ENCODE results near the gene TMEM238.
"Not testable (repeated sequence)": the region's sequence is repeated elsewhere in the genome, so short reads cannot be mapped to it uniquely, and the experiment has no call there.

The TMEM238 gene, protein sequence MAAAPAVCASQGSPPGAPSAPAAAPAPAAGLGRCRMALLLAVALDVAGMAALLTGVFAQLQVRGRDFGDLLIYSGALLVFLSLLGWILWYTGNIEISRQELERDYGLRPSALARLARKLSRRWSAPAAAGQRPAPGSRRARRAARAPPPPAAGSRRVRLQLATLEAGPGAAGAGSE
- long read RNA-seq, donor 1, transcript TMEM238-201 (2 exons, 1,000 nt) = major isoform, 15 of 2,509 reads
- long read RNA-seq, donor 1, partial matches to known transcripts = 1,592 of 2,509 reads
- long read RNA-seq, donor 1, other reads (novel, unspliced or antisense) = 902 of 2,509 reads
- long read RNA-seq, donor 2, transcript TMEM238-201 (2 exons, 1,000 nt) = major isoform, 11 of 1,663 reads
- long read RNA-seq, donor 2, partial matches to known transcripts = 1,179 of 1,663 reads
- long read RNA-seq, donor 2, other reads (novel, unspliced or antisense) = 473 of 1,663 reads
- long read RNA-seq, donor 3, transcript TMEM238-201 (2 exons, 1,000 nt) = major isoform, 7 of 7 reads
- long read RNA-seq, donor 3, partial matches to known transcripts = 0 of 7 reads
- long read RNA-seq, donor 3, other reads (novel, unspliced or antisense) = 0 of 7 reads
- long read RNA-seq, donor 4, transcript TMEM238-201 (2 exons, 1,000 nt) = major isoform, 13 of 13 reads
- long read RNA-seq, donor 4, partial matches to known transcripts = 0 of 13 reads
- long read RNA-seq, donor 4, other reads (novel, unspliced or antisense) = 0 of 13 reads
- long read RNA-seq, donor 5, transcript TMEM238-201 (2 exons, 1,000 nt) = major isoform, 14 of 4,142 reads
- long read RNA-seq, donor 5, partial matches to known transcripts = 2,598 of 4,142 reads
- long read RNA-seq, donor 5, other reads (novel, unspliced or antisense) = 1,530 of 4,142 reads
- long read RNA-seq, donor 6, transcript TMEM238-201 (2 exons, 1,000 nt) = major isoform, 12 of 2,193 reads
- long read RNA-seq, donor 6, partial matches to known transcripts = 1,530 of 2,193 reads
- long read RNA-seq, donor 6, other reads (novel, unspliced or antisense) = 651 of 2,193 reads
- long read RNA-seq, donor 7, transcript TMEM238-201 (2 exons, 1,000 nt) = major isoform, 13 of 4,246 reads
- long read RNA-seq, donor 7, partial matches to known transcripts = 3,630 of 4,246 reads
- long read RNA-seq, donor 7, other reads (novel, unspliced or antisense) = 603 of 4,246 reads
- long read RNA-seq, donor 8, transcript TMEM238-201 (2 exons, 1,000 nt) = major isoform, 11 of 2,500 reads
- long read RNA-seq, donor 8, partial matches to known transcripts = 1,608 of 2,500 reads
- long read RNA-seq, donor 8, other reads (novel, unspliced or antisense) = 881 of 2,500 reads

DNA sequence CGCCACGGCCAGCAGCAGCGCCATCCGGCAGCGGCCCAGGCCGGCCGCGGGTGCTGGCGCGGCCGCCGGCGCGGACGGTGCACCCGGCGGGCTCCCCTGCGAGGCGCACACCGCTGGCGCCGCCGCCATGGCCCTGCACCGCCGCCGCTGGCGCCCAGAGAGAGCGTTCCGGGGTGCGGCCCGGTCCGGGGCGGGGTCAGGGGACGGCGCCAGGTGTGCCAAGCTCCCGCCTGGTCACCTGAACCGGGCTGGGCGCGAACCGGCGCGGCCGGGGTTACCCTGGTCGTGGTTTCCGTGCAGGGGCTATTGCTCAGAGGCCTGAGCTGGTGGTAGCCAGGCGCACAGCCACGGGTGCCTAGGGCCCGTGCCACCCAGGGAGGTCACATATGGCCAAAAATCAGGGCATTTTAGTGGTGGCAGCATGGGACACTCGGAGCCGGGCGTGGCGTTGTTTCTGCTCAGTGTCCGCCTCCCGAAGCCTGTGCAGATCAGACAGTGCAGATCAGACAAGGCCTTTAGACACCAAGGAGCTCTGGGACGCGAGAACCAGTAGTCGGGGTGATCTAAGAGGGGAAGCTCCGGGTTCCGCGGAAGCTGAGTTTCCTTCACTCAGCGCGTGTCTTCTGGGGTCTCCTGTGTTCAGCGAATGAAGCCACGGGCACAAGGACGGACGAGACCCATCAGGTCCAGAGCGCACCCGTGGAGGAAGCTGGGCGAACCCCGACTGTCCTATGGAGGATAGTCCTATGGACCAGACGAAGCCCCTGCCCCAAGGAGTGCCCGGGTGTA lies at the start of gene TMEM238:
TSS of gene TMEM238 (minus strand) at position 162 of the 789 bp plus-strand sequence. CDS start at position 129, 33 bp downstream.
- DNase-seq = peak; percentile 72

DNA sequence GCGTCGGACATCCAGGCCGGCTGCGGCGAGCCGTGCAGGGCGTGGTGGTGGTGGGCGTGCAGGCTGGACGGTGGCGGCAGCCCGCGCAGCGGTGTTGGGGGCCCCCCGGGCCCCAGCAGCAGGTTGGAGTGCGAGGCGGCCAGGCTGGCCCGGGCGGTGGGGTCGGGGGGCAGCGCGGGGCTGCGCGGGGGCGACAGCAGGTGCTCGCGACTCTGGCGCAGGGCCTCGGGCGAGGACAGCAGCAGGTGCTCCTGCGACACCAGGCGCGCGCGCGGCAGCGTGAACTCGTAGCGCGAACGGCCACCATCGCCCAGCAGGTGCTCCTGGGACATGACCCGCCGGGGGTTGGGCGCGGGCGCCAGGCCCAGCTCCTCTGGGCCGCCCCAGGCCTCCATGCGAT lies 49.2 kb upstream of the TMEM238 start:
- no peak for DNase-seq

DNA sequence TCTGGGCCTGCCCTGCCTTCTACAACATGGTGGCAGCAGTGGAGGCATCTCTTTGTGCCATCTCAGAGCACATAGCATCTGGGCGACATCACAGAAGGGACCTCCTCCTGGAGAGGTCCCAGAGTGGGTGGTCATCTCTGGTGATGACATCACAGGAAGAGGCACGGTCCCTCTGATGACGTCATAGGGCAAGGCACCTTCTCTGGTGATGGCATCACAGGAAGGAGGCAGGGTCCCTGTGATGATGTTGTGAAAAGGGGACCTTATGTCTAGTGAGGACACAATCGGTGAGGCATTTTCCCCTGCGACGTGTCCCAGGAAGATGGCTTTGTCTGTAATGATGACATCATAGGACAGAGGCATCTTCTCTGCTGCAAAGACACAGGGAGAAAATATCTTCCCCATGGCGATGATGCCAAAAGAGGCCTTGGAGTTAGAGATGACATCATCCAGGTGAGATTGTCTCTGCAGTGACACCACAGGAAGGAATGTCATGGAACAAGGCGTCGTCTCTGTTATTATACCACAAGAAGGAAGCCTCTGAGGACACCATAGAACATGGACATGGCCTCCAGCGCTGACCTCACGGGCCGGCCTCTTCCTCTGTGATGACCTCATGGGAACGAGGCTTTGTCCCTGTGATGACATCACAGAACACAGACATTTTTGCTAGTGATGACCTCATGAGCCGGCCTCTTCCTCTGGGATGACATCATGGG lies 48.3 kb upstream of the TMEM238 start:
- no peak for DNase-seq

DNA sequence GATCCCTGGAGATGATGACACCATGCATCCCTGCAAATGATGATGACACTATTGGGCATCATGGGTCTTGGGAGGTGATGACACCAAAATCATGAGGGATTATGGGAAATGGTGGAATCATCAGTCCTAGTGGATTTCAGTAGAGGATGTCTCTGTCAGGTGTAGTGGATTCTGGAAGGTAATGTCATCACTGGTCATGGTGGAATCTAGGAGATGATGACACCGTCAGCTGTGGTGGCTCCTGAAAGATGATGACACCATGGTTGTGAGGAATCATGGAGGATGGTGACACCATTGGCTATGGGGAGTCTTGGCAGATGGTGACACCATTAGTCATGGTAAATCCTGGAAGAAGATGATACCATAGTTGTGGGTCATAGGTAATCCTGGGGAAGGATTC lies 47.1 kb upstream of the TMEM238 start:
- DNase-seq = no peak

DNA sequence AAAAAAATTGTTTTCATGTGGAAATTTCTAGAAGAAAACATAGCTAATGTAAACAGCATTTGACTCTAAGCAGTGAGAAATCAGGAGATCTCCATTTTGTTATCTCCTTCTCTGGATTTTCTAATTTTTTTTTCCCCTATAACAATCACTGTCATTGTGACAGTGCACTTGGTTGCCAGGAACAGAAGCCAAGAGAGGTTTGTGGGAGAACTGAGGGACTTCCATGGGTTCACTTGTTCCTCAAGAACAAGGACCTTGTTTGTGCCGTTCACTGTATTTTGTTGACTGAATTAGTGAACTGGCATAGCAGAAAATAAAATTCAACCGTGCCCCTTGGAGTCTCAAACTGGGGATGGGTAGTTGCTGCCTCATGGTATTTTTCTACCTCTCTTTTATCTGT lies 42.0 kb upstream of the TMEM238 start:
- no peak for DNase-seq

DNA sequence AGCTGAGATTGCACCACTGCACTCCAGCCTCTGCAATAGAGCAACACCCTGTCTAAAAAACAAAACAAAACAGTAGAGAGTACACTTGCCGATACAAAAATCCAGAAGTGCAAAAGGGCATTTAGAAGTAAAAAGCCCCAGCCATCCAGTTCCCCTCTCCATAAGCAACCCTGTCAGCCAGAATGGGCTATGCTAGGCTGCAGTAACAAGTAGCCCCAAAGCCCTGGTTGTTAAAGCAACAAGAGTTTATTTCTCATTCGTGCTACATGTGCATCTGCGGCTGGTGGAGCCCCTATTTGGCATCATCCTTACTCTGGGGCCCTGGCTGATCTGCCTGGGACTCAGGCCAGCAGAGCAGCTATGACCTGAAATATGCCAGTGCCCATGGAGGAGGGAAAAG lies 40.4 kb upstream of the TMEM238 start:
- no peak for DNase-seq

DNA sequence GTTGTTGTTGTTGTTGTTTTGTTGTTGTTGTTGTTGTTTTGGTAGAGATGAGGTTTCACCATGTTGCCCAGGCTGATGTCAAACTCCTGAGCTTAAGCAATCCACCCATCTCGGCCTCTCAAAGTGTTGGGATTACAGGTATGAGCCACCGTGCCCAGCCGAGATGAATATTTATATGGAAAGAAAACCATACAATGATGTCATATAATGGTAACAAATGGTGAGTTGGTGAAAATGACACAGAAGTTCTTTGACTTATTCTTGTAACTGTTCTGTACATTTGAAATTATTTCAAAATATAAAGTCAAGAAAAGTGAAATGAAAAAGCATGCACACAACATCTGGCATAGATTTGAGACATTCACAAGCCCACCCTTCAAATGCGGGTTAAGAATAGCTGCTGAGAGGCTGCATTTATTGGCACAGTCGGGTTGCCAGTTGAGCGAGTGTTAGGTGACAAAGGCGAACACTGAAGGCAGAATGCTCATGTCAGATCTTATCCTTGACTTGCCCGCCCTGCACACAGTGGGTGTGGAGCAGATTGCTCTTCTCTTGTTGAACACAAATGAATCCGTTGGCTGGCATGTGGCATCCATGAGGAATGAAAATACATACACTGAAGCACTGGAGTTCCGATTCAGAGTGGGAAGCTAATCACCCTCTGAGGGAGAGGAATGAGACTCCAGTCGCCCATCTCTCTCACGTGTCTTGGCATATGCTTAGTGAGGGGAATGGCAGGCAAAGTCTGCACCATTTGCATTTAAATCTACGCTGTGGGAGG lies 39.3 kb upstream of the TMEM238 start:
- no peak for DNase-seq

DNA sequence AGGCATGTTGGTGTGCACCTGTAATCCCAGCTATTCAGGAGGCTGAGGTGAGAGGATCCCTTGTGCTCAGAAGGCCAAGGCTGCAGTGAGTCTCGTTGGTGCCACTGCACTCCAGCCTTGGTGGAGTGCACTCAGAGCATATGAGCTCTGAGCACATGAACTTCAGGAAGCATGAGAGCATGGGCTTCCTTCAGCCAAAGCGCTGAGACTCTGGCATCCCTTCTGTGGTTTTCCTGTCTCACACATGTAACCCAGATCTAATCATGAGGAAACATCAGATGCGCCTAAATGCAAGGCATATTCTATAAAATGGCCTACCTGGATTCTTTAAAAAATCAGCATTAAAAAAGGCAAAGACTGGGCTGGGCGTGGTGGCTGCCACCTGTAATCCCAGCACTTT lies 37.2 kb upstream of the TMEM238 start:
- DNase-seq = not testable (repeated sequence)

DNA sequence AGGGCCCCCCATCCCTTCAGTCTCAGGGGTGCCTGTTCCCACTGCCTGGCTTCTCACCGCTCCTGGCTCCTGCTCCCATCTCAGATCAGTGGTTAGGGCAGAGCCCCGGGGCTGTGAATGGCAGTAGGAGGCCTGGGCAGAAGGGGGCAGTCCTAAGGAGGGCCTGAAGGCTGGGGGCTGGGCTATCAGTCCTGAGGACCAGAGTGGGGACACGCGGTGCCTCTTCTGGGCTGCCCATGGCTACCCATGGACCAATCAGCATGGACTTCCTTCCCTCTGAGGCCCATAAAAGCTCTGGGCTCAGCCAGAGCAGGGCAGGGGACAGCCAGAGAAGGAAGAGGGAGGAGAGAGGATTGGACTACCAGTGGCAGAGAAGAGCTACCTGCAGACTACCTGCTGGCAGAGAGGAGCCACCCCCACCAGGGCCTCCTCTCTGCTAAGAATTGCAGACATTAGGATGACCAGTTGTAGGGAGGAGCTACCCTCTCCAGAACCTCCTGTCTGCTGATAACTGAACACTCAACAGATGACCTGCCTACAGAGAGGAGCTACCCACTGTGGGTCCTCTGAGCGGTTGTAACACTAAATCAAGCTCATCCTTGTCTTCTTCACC lies 35.6 kb upstream of the TMEM238 start:
- no peak for DNase-seq

DNA sequence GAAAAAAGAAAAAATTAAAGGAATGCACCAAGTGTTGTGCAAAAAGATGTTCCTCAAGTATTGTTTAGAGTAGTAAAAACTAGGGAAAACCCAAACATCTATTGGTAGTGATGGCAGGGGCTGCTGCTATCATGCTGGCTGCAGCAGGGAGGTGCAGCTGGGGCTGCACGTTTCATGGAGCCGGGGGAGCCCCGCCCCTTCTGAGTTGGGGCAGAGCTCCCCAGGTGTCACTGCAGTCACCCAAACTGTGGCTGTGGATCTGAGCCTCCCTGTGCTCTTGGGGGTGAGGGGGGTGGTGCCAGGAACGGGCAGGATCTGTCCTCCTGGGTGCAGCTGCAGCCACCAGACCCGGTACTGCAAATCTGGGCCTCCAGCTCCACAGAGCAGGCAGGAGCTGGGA lies 35.0 kb upstream of the TMEM238 start:
- no peak for DNase-seq

DNA sequence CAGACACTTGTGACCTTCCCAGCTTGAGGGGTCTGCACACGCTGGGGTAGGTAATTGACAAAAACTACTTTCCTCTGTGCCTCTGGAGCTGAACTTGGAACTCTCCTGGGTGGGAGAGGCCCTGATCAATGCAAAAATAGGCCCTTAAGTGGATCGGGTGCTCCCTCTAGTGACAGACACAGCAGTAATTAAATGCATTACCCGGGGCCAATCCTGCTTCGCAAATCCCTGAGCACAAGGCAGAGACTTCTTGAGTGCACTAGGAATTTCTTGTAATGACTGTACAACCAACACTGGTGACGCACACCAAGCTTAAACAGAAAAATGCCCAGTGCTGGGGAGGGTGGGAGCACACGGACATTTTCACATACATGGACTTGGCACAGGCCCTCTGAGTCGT lies 34.1 kb upstream of the TMEM238 start:
- peak; percentile 55 for DNase-seq

DNA sequence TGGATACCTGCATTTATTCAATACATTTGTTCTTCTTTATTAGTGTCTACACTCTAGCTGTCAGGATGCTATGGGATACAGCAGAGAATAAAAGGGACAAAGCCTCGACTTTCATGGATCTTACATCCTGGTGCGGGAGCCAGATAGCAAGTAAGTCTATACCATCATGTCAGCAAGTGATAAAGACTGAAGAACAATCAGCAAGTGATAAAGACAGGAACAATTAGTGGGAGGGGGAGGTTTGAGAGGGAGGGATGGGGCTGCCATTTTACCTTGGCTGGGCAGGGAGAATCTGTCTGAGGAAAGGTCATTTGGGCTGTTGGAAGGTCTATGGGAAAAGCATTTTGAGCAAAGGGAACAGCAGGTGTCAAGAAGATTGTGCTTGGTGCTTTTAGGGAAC lies 26.1 kb upstream of the TMEM238 start:
- DNase-seq = no peak

DNA sequence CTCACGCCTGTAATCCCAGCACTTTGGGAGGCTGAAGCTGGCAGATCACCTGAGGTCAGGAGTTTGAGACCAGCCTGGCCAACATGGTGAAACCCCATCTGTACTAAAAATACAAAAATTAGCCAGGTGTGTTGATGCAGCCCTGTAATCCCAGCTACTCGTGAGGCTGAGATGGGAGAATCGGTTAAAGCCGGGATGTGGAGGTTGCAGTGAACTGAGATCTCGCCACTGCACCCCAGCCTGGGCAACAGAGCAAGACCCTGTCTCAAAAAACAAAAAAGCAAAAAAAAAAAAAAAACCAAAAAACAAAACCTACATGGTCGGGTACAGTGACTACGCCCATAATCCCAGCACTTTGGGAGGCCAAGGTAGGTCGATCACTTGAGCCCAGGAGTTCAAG lies 25.1 kb upstream of the TMEM238 start:
- DNase-seq = not testable (repeated sequence)

DNA sequence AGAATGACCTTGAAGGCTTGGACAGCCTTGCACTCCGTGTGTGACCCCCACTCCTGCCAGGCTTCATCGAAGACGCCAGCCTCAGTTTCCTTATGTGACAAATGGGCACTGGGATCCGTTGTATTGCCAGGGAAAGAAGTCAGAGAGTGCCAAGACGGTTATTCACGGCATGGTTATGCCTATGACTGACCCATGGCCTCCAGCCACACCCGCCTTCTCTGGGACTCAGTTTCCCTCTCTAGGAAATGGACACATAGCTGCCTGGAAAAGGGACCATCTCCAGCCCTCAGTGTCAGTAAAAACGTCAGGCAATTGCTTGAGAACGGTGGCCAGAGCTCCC lies 24.4 kb upstream of the TMEM238 start:
- no peak for DNase-seq

DNA sequence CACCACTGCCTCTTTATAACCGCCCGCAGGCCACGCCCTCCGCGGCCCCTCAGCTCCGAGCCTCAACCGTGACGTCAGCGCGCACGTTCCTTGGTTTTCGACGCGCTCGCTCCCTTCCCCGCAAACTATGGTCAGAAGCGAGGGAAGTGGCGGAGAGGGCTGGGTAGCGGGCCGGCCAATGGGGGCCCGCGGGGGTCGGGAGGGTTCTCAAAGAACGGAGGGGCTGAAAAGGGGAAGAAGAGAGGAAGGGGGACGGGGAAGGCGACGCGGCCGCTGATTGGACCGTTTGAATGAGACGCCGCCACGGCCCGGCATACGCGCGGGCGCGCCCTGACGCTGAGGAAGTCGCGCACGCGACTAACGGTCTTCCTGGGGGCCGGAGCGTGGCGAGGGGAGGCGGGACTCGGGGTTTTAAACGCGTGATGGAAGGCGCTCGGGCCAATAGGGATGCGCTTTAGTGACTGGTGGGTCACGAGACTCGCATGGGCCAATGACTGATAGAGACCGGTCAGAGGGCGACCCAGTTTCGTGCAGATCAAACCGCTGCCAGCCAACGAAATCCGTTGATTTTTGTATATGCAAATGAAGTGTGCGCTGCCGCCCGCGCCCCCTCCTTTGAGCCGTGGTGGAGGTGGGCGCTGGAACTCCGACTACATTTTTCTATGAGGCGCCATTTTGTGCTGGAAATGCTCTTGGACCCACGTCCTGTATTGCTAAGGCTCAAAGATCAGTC lies 23.9 kb upstream of the TMEM238 start:
- DNase-seq = peak; percentile 94

DNA sequence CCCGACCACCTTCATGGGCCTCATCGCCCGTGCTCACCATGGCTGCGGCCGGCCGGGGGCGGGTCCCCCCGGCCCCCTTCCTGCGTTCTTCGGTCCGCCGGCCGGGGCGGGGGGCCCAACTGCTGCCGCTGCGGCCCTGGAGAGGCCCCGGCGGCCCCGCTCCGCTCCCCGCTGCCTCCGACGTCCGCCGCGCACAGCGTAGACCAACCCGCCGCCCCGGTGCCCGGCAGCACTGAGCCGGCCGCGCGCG lies 23.4 kb upstream of the TMEM238 start, which contains the start of gene UBE2S:
TSS of gene UBE2S (minus strand) at position 239 of the 250 bp plus-strand sequence. CDS start at position 40, 199 bp downstream.
- not testable (repeated sequence) for DNase-seq

DNA sequence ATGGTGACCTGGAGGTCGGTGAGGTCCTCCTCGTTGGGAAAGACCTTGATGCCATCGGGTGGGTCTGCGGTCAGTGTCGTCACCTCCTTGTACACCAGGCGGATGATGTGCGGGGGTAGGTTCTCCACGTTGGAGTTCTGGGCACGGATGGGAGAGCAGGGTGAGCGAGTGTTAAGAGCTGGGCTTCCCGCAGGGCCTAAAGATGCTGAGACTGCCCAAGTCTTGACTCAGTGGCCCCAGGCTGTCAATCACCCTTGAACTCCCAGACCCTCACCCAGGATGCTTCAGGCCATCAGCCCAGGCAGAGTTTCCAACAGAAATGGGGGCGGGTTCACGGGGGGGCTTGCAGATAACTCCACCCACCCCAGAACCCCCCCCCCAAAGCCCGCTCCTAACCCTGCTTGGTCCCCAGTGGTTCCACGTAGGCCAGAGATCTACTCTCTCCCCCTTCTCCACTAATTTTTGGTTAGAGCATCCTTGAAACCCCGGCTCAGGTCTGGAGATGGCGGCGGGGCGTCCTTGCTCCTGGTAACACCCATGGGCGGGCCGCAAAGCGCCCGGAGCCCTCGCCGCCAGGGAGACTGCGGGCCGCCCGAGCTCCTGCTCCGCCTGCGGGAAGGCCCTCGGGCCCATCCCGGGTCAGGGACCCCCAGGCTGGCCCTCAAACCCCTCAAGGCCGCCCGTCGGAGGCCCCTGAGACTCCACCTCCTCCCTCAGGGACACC lies 22.9 kb upstream of the TMEM238 start:
- no peak for DNase-seq

DNA sequence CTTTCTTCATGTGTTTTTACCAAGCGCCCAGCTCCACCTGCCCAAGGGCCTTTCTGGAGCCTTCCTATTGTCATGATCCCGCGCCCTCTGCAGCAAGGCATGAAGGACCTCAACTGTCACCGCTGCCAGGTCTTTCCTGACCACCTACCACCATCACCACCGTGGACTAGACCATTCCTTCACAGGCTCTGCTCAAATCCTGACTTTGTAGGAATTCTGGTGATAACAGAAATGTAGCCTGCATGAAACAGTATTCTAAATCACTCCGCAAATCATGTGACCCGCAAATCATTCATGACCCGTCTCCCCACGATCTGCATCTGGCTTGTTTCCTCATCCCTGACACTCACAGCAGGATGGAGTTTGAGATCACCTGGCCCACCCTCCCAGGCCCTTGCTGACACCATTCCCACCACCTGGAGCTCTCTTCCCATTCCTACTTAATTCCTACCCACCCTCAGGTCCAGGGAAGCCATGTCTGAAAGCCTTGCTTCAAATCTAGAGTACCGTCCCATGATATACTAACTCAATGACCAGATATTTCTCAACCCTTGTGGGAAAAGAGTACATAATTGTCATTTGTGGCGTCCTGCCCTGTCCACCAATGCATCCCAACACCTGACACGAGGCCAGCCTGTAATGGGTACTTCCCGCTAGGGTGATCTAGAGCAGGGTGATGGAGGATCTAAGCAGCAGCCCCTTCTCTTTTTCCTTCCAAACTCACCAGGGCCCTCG lies 22.2 kb upstream of the TMEM238 start:
- DNase-seq = no peak
